Right ventricle myocardium superior (tissue), 1 donor: Measurements from ENCODE around the gene KCNA1. TPM values are rescaled to one million over a fixed set of nuclear protein-coding genes. Genes with fewer than 3 reads are reported as not detected.
"Not testable (repeated sequence)": the region's sequence is repeated elsewhere in the genome, so short reads cannot be mapped to it uniquely, and the experiment has no call there.

Experiments used
- ATAC-seq: fragments of 200-7000 bp; cut with Tn5 transposase; one replicate; pipeline ENCODE4 v1.9.1; 2020; ENCODE audit warnings: mild to moderate bottlenecking; ENCODE audit not compliant: poor library complexity
- DNase-seq: peaks from one replicate; pipeline ENCODE4 v3.0.0-alpha.2; 2020
- intact Hi-C: fragments of 100-400 bp; cut with DNase I; formaldehyde crosslinking; loops from one replicate; pipeline ENCODE4 v1.11.2; 2022
- long read RNA-seq: library from polyadenylated mRNA; unstranded; transcript quantifications from one replicate; pipeline ENCODE4 v2.0.0, GENCODE V29; 2021
- total RNA-seq: library from RNA; stranded (reverse); fragmentation: NEBNext Ultra II Directional; extraction: Animal tissue kit (Norgen Biotek cat#: 25700); gene quantifications from one replicate; pipeline ENCODE4 v1.2.1, GENCODE V29; 2021
- donor health status: DM: no; HTN: yes; CAD: no; lungs with severe emphysema.

Gene KCNA1
- total RNA-seq = not detected
- long read RNA-seq = 0 reads

GRCh38 chr12:4909734-4910501 lies at the start of gene KCNA1:
Gene KCNA1, plus strand, starts transcription at chr12:4909905. Its CDS starts 1,474 bp downstream, at chr12:4911379.
- intact Hi-C loops = no loop called here
- ATAC-seq (peak; percentile 53), DNase-seq (peak; percentile 40)

- ATAC-seq (no peak), DNase-seq (no peak)
- intact Hi-C loops = no loop called here
Observed at GRCh38 chr12:4860741-4861140, 49.0 kb upstream of the KCNA1 start.

- DNase-seq (no peak), ATAC-seq (no peak)
- intact Hi-C loops = no loop called here
Observed at GRCh38 chr12:4862809-4863208, 46.9 kb upstream of the KCNA1 start.

GRCh38 chr12:4864575-4864974 lies 45.1 kb upstream of the KCNA1 start:
- intact Hi-C loops = no loop called here
- DNase-seq = no peak
- no peak for ATAC-seq

GRCh38 chr12:4865246-4865645 lies 44.5 kb upstream of the KCNA1 start:
- no peak for DNase-seq
- intact Hi-C loops = no loop called here
- ATAC-seq = no peak

- intact Hi-C loops = no loop called here
Observed at GRCh38 chr12:4866299-4866698, 43.4 kb upstream of the KCNA1 start.

GRCh38 chr12:4867384-4867783 lies 42.3 kb upstream of the KCNA1 start:
- ATAC-seq (no peak), DNase-seq (no peak)
- intact Hi-C loops = no loop called here

More at GRCh38 chr12:4866299-4866698, 43.4 kb upstream of the KCNA1 start:
- ATAC-seq = no peak
- no peak for DNase-seq

- DNase-seq = no peak
- intact Hi-C loops = no loop called here
Observed at GRCh38 chr12:4870423-4870822, 39.3 kb upstream of the KCNA1 start.

GRCh38 chr12:4871514-4871913 lies 38.2 kb upstream of the KCNA1 start:
- ATAC-seq = no peak
- intact Hi-C loops = no loop called here

More at GRCh38 chr12:4870423-4870822, 39.3 kb upstream of the KCNA1 start:
- ATAC-seq = no peak

GRCh38 chr12:4873947-4874346 lies 35.8 kb upstream of the KCNA1 start:
- ATAC-seq (no peak), DNase-seq (no peak)
- intact Hi-C loops = no loop called here

More at GRCh38 chr12:4871514-4871913, 38.2 kb upstream of the KCNA1 start:
- DNase-seq = no peak

GRCh38 chr12:4874671-4875070 lies 35.0 kb upstream of the KCNA1 start:
- DNase-seq (no peak), ATAC-seq (no peak)
- intact Hi-C loops = no loop called here

- intact Hi-C loops, DNase-seq, ATAC-seq: not testable (repeated sequence)
Observed at GRCh38 chr12:4879481-4879880, 30.2 kb upstream of the KCNA1 start.

GRCh38 chr12:4881266-4882064 lies 28.2 kb upstream of the KCNA1 start:
- ATAC-seq = peak; percentile 63
- intact Hi-C loops = no loop called here
- DNase-seq = no peak

GRCh38 chr12:4891866-4892265 lies 17.8 kb upstream of the KCNA1 start:
- ATAC-seq (no peak), DNase-seq (no peak)
- intact Hi-C loops = no loop called here

GRCh38 chr12:4892418-4892817 lies 17.3 kb upstream of the KCNA1 start:
- no peak for DNase-seq
- intact Hi-C loops = no loop called here

GRCh38 chr12:4894019-4894418 lies 15.7 kb upstream of the KCNA1 start:
- DNase-seq (no peak), ATAC-seq (no peak)
- intact Hi-C loops = no loop called here

More at GRCh38 chr12:4892418-4892817, 17.3 kb upstream of the KCNA1 start:
- no peak for ATAC-seq

GRCh38 chr12:4899364-4899763 lies 10.3 kb upstream of the KCNA1 start:
- intact Hi-C loops = no loop called here
- DNase-seq (no peak), ATAC-seq (no peak)

- ATAC-seq = no peak
- intact Hi-C loops = no loop called here
- DNase-seq = no peak
Observed at GRCh38 chr12:4900327-4900726, 9.4 kb upstream of the KCNA1 start.

- DNase-seq = no peak
- ATAC-seq = no peak
- intact Hi-C loops = no loop called here
Observed at GRCh38 chr12:4905316-4905715, 4.4 kb upstream of the KCNA1 start.
